ENCODE results near the gene NADK. TPM values are rescaled to one million over a fixed set of nuclear protein-coding genes. Genes with fewer than 3 reads are reported as not detected.

NADK gene
- total and polyA plus RNA-seq, 2 of the 13 experiments (the other 11 are each of a cell fraction or from before 2014, with no cell fraction given) = 56.6 to 60.1 TPM

GRCh38 chr1:1758059-1758621, 20.1 kb downstream of the NADK start:
- DNase-seq (ENCODE audit: low spot score) (no peak), FAIRE-seq (no peak), ATAC-seq (no peak)
- no peak overlapping the region for H3K4me2 ChIP-seq (ENCODE audit: low read depth, low read length)
- ChIA-PET POLR2A (interaction anchor here (0.9 kb wide), 1 partner anchor 11 kb away, joined by 5 read pairs; no protein-coding TSS in a partner anchor), CTCF (ENCODE audit: low intra/inter-chr PET ratio, low total read pairs) (no interaction called here)
- 0 out of 2 replicates have a peak overlapping the region, but pooled peaks have one; percentile 7 for H3K9ac ChIP-seq (ENCODE audit: insufficient read depth, low read depth, low read length)
- no peaks in the 10 kb centered on the region for H4K20me1 ChIP-seq (ENCODE audit: insufficient read depth, low read length)
- H3K27me3 ChIP-seq (ENCODE audit: control insufficient read depth in 1 of 2, insufficient read depth in 2 of 2, low read length in 2 of 2) = no peaks in the 10 kb centered on the region
- no peak overlapping the region for H3K4me3 ChIP-seq (replicated peaks in 1 of 3; ENCODE audit: insufficient read depth in 1 of 3, low read depth in 2 of 3, low read length in 3 of 3)
- intact Hi-C loops (cut with micrococcal nuclease; ENCODE audit: unreplicated experiment) = no loop called here
- WGBS (ENCODE audit: low lambda C conversion rate) = 86% methylated on average over 17 of the region's 27 CpGs
- TF ChIP-seq SNAI1 (CRISPR knock-in tag; IDR thresholded peaks at IDR 0.05; ENCODE audit: borderline replicate concordance) (no peak), KLF15 (CRISPR knock-in tag; IDR thresholded peaks at IDR 0.05; ENCODE audit: borderline replicate concordance) (no peak), ZFP1 (CRISPR knock-in tag; IDR thresholded peaks at IDR 0.05) (no peak), CBX1 (IDR thresholded peaks at IDR 0.05; ENCODE audit: low read depth) (no peak), SP1 (IDR thresholded peaks at IDR 0.05) (no peak), SP1 (CRISPR knock-in tag; IDR thresholded peaks at IDR 0.05) (no peak), ZNF264 (CRISPR knock-in tag; IDR thresholded peaks at IDR 0.05) (no peak), CREB3 (CRISPR knock-in tag; IDR thresholded peaks at IDR 0.05) (no peak)
- peaks cover 21% of the 10 kb centered on the region for H3K4me1 ChIP-seq (ENCODE audit: insufficient read depth, low read length)
- BruUV-seq (replicated peaks) = no TSS peak
- H3K9me3 ChIP-seq (ENCODE audit: low read length) = no peaks in the 10 kb centered on the region
- H2AFZ ChIP-seq (ENCODE audit: low read length) = no peak overlapping the region
- H3K27ac ChIP-seq (ENCODE audit: extremely low read length, insufficient read depth, low read length) = peak overlapping the region; percentile 31
- H3K79me2 ChIP-seq (ENCODE audit: insufficient read depth, low read length) = no peaks in the 10 kb centered on the region
- H3K36me3 ChIP-seq (replicated peaks in 1 of 2; ENCODE audit: control insufficient read depth in 1 of 2, insufficient read depth in 2 of 2, low read length in 2 of 2) = peaks cover 41 to 81% of the 10 kb centered on the region in 2 experiments
- in situ Hi-C loops (cut with HindIII; ENCODE audit: extremely low pct_ligation_motif_present, low pct_unique_long_range_greater_than_20kb) = no loop called here

Data from HepG2 (cell line).